Testis (tissue), 2 donors: ENCODE results near the gene HOXA7.

Source experiments
- CTCF ChIP-seq, 3 experiments: fragments of 450-650 bp in 2 of 3; fragments of 200-600 bp in 1 of 3; sonication (generic) in 1 of 3; IDR thresholded peaks; one replicate each; pipeline ENCODE4 v1.5.1; 2016 to 2019; ENCODE audit warnings: antibody characterized with exemption in 3 of 3, mild to moderate bottlenecking in 2 of 3, moderate library complexity in 1 of 3
- POLR2A ChIP-seq: fragments of 450-650 bp; IDR thresholded peaks from one replicate; pipeline ENCODE4 v1.6.1; 2017; ENCODE audit warnings: antibody characterized with exemption, mild to moderate bottlenecking, moderate library complexity

- TF ChIP-seq CTCF (IDR thresholded peaks at IDR 0.05) (no peak), POLR2A (no peak)
Measured at GRCh38 chr7:27185013-27185853, 28.8 kb upstream of the HOXA7 start, which contains the start of gene HOXA11.
